Head of caudate nucleus (tissue), 42 donors: ENCODE results near the gene SLC12A5.

ENCODE experiments used
- DNase-seq, 42 donors: peaks; one replicate each; pipeline versions ENCODE4 v3.0.0 to v3.0.0-alpha.2; 2020 to 2021; ENCODE audit warnings: mixed read lengths in 7 of 42
- intact Hi-C: fragments of 100-400 bp; cut with DNase I; formaldehyde crosslinking; loops from one replicate; pipeline ENCODE4 v1.15.0; 2022

The SLC12A5 gene

DNA sequence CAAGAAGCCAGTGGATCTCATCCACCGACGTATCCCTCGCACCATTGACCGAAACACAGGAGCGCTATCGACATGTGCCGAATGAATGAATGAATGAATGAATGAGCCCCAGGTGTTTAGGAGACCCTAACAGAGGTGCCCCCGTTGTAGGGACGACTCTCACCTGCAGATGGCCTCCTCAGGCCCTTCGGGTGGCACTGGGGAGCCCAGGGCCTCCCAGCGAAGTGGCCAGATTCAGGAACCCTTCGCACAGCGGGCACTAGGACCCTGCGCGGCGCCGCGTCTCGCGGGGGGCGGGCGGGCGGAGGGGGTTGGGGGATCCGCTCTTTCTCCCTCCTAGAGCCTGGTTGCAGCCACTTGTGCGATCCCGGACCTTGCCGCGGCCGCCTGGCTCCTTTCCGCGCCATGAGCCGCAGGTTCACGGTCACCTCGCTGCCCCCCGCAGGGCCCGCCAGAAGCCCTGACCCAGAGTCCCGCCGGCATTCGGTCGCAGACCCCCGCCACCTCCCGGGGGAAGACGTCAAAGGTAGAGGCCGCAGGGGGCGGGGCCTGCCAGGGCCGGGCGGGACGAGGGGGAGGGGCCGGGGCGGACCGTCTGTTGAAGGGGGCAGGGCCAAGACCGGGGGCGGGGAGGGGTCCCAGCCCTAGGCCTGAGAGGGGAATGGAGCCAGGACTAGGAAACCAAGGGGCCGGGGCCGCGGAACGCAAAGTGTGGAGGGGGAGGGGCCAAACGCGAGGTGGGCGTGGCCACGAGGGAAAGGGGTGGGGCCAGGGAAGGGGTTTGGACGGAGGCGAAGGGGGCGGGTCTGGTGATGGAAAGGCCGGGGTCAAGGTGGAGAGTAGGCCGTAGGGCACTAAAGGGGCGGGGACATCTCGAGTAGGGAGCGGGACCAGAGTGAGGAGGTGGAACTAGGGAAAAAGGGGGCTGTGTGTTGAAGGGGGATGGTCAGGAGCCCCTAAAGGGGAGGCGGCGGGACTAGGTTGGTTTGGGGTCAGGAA, 7.4 kb upstream of the SLC12A5 start:
- intact Hi-C loops, result loop anchor here (2.0 to 5.0 kb wide), 2 partner anchors 67 to 381 kb away; partner anchors contain the start of gene NCOA5
- DNase-seq, result peak in 38 of 42 donors; percentile 39 to 82 (median 67)

DNA sequence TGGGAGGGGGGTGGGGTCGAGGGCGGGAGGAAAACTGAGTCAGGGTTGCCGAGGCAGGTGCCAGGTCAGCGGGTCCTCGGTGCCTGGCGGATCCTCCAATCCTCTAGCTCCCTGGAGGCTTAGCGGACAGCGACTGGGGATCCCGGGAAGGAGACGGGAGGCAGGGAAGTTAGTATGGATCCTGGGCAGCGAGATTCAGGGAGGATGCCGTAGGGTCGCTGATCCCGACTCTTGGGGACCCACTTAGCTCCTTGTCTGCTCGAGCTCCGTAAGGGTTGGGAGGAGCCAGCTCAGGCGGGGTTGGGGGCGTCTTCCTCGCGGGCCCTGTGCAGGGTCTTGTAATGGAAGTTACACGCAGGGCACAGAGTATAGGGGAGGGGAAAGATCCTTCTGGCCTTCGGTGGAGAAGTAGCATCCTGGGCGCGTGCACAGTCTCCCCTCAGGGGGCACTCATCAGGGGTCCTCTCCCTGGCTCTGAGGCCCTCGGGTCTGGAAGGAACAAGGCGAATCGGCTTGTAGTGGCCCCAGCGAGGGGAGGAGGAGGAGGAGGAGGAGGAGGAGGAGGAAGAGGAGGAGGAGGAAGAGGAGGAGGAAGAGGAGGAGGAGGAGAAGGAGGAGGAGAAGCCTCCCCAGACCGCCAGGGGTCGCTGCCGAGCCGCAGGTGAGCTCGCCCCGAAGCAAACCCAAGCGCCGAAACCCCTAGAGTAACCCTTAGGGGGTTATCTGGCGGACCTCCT, 6.4 kb upstream of the SLC12A5 start:
- peak; percentile 59 to 90 (median 79) for DNase-seq
- intact Hi-C loops, result loop anchor here (2.0 to 5.0 kb wide), 2 partner anchors 66 to 380 kb away; partner anchors contain the start of gene NCOA5

DNA sequence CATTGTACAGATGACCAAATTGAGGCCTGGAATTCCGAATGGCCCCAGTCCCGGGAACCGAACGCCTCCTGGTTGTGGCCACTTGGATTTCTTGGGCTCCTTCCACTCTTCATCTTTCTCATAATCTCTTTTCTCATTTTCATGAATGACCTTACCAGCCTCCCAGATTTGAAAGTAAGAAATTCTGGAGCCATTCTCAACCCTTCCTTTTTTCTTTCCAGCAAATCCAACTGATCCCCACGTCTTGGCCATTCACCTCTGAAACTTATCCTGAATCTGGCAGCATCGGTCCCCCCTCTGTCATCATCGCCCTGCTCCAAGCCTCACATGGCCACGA, 5.9 kb upstream of the SLC12A5 start:
- DNase-seq, result no peak
- intact Hi-C loops, result loop anchor here (2.0 to 5.0 kb wide), 2 partner anchors 66 to 379 kb away; partner anchors contain the start of gene NCOA5

DNA sequence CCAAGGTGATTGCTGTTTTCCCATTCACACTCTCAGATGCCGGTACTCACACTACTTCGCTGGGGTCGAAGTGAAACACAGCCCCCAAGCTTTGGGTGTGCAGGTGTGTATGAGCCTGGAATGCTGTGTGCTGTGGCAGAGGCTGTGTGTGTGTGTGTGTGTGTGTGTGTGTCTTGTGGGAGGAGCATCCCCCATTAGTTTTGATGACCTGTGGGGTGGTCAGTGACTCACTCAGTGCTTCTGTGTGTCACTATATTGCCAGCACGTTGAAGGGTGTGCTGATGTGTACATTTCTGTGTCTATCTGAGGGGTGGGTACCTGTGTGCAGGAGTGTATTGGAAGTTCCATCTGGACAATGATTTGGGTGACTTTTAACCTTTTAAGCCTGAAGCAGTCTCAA, 5.0 kb upstream of the SLC12A5 start:
- DNase-seq, result no peak
- intact Hi-C loops, result loop anchor here (2.0 to 5.0 kb wide), 2 partner anchors 65 to 378 kb away; partner anchors contain the start of gene NCOA5

DNA sequence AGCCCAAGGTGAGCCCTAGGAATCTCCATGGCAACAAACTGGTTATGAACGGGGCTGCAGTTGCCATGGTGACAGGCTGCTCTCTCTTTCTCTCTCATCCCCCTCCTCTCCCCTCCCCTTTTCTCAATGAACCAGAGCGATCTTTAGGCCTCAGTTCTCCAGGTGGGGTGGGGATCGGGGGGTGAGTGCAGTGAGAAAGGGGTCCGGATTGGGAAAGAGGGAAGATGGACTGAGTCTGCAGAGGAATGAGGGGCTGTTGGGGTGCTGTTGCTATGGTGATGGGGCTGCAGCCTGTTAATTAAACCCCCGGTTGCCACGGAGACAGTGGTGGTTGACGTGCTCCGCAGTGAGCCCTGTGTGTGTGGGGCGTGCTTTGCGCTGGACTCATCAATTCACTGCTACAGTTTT, 3.6 kb upstream of the SLC12A5 start:
- intact Hi-C loops, result no loop called here
- peak in 25 of 42 donors; percentile 18 to 72 (median 50) for DNase-seq

DNA sequence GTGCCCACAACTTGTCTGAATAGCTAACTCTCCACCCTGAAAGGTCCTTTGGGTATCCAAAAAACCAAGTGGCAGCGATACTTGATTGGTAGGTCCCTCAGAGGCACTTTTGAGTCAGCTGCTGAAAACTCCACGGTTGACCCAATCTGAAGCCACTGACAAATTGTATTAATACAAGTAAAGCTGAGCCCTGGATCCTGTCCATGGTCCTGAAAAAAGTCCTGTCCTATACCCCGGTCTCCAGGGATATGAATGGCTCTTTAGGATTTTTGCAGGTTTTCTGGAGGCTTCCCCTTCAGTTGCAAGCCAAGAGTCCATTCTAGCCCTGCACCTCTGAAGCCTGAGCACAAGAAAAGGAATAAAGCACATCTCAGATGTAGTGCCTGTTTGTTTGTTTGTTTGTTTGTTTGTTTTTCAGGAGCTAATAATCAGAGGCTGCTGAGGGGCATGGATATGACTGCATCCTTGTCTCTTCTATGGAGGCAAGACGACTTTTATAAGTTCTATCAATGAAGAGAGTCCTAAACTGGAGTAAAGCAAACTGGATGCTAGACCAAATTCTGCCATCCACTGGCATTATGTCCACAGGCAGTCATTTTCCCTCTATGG, 1.7 kb upstream of the SLC12A5 start:
- peak in 3 of 42 donors; percentile 41 to 63 (median 50) for DNase-seq
- intact Hi-C loops, result no loop called here

DNA sequence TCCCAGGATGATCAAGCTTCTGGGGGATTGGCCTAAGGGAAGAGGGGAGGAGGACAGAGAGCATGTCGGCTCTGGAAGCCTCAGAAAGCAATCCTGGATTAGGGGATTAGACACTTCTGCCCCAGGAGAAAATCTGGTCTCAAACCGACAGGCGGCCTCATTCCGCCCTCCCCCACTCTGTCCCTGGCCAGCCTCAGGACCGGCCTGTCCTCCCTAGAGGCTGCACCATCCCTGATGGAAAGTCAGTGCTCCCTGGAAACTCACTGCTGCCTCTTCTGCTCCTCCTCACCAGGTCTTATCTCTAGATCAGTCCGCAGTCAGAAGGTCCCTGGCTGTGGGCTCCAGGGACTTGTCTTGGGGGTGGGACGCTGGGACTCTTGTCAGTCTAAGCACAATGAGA, 905 bp upstream of the SLC12A5 start:
- no peak for DNase-seq
- intact Hi-C loops, result no loop called here

DNA sequence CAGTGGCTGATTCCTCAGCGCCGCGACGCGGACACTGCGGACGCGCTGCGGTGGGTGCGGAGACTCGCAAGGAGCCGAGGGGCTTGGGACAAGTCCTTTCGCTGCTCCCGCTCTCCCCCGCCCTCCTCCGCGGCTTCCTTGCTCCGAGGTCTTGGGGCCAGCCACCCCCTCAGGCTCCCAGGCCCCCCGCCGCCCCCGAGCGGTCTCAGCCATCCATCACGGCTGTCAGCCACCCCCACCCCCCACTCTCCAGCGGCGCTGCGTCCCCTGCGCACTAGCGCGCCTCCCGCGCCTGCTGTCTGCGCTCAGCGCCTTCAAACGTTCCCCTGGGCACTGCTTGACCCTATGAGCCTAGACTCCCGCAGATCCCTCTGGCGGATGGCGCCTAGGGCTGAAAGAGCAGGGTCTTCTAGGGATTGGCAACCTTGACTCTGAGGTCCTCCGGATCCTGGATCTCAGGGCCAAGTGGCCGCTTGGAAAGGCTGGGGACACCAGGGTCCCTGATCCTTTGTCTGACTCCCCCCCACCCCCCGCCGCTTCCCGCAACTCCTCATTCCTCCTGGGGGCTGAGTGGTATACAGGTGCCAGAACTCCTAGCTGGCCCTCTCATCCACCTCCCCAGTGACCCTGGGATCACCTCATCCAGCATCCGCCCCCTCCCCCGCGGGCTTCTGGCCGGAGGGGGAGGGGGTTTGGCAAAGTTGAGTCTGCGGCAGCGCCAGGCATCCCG, 1.4 kb downstream of the SLC12A5 start:
- peak in 18 of 42 donors; percentile 19 to 60 (median 40) for DNase-seq
- intact Hi-C loops, result no loop called here

DNA sequence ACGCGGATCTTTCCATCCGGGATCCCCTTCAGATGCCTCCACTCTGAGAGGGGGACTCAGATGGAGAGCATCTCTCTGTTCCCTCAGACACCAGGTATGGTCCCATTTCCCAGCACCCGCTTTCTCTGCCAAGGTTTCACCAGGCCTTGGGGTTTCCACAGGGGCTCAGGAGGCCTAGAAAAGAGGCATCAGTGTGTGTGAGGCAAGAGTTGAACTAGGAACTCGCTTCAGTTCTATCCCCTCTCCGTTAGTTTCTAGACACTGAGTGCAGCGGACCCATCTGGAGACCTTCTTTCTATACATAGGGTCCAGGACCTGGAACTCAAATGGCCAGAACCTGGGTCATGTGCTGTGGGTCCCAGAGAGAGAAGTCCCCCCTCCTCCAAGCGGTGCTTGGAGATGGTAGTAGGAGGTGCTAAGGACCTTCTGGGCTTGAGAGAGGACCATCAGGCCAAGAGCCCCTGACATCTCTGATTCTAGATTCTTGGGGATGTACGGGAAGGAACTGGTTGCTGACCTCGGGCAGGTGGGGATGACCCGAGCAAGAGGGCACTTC, 2.1 kb downstream of the SLC12A5 start:
- DNase-seq, result no peak
- intact Hi-C loops, result no loop called here

DNA sequence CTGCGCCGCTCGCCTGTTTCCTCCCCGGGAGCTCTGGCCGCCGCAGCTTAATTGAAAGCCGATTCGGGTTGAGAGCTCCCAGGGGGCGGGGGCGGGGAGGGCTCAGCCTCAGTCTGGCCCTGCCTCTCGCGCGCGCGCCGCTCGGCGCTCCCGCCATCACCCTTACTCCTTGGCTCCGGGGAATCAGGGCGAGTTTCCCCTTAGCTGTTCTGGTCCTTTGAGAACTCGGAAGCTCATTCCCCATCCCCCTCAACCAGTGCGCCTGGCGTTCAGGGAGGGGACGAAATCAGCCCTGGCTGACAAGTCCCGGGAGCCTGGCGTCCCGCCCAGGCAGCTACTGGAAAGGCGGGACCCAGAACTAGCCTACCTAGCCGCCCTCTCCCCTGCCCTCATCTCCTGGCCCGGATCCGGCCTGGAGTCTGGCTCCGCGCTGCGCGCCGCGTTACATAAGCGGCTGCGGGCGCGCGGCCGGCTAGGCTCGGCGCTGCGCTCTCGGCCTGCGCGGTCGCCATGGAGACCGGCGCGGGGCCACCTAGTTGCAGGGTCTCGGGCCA, 2.8 kb downstream of the SLC12A5 start:
- intact Hi-C loops, result no loop called here
- peak in 39 of 42 donors; percentile 27 to 79 (median 55) for DNase-seq

DNA sequence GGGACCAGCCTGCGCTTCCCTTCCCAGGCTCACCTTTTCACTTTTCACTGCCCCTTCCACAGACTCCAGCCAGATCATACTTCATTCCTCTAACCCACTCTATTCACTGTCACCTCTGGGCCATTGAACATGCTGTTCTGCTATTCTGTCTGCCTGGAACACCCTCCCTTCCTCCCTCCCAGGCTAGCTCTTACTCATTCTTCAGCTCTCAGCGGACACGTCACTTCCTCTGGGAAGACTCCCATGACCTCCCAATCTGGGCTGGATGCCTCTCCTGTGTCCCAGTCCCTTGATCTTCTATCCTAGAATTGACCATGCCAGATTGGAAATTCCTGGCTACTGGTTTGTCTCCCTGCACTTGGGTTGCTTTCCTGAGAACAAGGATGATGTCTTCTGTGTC, 5.0 kb downstream of the SLC12A5 start:
- peak in 13 of 42 donors; percentile 21 to 67 (median 48) for DNase-seq
- intact Hi-C loops, result no loop called here

DNA sequence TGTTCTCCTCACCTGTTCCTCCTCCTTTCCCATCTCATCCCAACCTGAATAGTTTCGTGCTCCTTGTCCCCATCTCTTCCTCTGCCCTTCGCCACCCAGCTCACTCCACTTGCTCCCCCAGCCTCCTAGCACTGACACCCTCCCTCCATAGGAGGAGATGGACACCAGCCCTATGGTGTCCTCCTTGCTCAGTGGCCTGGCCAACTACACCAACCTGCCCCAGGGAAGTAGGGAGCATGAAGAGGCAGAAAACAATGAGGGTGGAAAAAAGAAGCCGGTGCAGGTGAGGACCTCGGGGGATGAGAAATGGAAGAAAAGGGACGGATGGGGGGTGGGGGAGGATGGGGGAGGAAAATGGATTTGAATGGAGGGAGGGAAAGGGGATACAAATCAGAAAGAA, 6.2 kb downstream of the SLC12A5 start:
- intact Hi-C loops, result no loop called here
- no peak for DNase-seq

DNA sequence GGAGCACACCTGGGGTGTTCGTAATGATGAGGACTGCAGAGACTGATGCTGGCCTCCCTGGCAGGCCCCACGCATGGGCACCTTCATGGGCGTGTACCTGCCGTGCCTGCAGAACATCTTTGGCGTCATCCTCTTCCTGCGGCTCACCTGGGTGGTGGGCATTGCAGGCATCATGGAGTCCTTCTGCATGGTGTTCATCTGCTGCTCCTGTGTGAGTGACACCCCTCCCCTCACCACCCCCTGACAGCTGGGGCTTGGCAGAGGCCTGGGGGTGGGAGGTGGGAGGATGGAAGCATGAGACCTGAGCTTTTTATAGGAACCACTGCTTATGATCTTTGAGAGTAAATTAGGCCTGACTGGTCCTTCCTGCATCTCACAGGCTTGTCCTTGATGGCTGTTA, 6.7 kb downstream of the SLC12A5 start:
- DNase-seq, result peak in 32 of 42 donors; percentile 32 to 87 (median 62)
- intact Hi-C loops, result no loop called here

DNA sequence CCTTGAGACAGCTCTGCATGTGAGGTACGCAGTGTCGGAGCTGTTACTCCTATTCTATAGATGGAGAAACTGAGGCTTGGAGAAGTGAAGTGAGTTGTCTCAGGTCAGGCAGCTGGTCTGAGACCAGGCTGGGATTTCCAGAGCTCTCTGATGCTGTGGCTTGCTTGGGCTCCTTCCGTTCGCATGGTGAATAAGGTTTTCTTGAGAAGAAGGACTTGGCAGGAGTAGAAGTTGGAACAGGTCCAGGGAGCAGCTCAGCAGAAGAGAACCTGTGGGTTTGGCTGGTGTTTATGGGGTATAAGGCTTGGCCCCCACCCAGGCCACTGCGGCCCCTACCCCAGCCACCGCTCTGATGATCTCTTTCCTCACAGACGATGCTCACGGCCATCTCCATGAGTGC, 7.4 kb downstream of the SLC12A5 start:
- intact Hi-C loops, result no loop called here
- no peak for DNase-seq

DNA sequence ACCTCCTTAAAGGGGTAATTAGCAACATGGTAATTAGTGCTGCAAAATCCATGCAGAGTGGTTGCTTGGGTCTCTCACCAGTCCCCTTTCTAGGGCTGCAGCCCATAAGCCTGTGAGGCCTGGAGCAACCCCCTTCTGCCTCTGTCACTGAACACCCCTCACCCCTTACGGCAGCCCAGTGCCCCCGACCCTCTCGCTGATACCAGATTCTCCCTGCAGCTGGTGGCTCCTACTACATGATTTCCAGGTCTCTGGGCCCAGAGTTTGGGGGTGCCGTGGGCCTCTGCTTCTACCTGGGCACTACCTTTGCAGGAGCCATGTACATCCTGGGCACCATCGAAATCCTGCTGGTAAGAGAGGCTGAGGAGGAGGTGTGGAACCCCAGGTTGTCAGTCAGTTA, 8.0 kb downstream of the SLC12A5 start:
- DNase-seq, result no peak

DNA sequence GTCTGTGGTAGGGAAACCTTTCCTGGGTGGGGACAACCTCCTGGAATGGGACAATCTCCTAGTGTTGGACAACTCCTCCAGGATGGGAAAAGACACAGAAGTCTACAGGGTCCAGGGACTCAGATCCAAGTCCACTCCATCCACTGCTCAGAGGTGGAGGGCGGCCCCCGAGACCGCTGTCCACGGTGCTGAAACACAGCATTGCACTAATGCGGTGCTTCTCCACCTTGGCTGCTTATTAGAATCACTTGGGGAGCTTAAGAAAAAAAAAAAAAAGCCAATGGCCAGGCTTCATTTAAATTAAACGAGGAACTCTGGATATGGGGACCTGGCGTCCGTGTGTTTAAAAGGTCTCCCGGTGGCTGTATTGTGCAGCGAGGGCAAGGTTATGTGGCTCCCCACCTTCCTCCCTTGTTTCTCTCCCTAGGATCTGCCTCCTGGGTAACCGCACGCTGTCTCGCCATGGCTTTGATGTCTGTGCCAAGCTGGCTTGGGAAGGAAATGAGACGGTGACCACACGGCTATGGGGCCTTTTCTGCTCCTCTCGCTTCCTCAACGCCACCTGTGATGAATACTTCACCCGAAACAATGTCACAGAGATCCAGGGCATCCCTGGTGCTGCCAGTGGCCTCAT, 12.0 kb downstream of the SLC12A5 start:
- DNase-seq, result peak in 10 of 42 donors; percentile 20 to 74 (median 50)
- intact Hi-C loops, result no loop called here

More for the DNA sequence above, 8.0 kb downstream of the SLC12A5 start:
- intact Hi-C loops, result no loop called here

DNA sequence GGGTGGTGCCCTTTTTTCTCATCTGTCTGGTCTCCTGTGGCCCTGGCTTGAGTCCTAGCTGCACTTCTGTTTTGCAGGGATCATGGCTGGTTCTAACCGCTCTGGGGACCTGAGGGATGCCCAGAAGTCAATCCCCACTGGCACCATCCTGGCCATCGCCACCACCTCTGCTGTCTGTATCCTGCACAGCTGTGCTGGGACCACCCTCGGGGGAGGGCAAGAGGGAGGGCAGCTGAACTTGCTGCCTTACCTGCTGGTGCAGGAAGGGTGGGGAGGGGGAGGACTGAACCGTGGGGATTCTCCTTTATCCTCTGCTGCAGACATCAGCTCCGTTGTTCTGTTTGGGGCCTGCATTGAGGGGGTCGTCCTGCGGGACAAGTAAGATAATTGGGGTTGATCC, 14.5 kb downstream of the SLC12A5 start:
- intact Hi-C loops, result no loop called here
- no peak for DNase-seq

DNA sequence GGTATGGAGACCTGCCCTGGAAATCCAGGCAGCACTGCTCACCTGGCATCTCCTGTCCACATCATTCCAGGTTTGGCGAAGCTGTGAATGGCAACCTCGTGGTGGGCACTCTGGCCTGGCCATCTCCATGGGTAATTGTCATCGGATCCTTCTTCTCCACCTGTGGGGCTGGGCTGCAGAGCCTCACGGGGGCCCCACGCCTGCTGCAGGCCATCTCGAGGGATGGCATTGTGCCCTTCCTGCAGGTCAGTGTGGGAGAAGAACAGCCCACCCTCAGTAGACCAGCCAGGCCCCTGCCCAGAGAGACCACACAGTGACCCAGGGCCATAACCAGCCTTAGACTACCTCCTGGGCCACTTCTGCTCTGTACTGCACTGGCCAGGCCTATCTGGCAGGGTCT, 15.9 kb downstream of the SLC12A5 start:
- DNase-seq, result no peak
- intact Hi-C loops, result no loop called here
